Measurements from ENCODE around the gene VPS37D. TPM values are rescaled to one million over a fixed set of nuclear protein-coding genes. Genes with fewer than 3 reads are reported as not detected.

The VPS37D gene
- total RNA-seq (2013; cell fraction: nucleolus; rRNA removed): 0.33 TPM in 1 of 2 replicates, not detected in the other
- total RNA-seq (2014; rRNA removed) (0.11 and 0.27 TPM in 2 replicates), total RNA-seq (2014; rRNA removed; fragmentation: Illumina TruSeq; extraction: Trizol) (not detected in 2 replicates), total RNA-seq (2021) (0.21 and 0.27 TPM in 2 replicates), polyA plus RNA-seq (2011; rRNA removed) (0.14 and 0.45 TPM in 2 replicates), polyA plus RNA-seq (2014; fragmentation: Illumina TruSeq; extraction: Trizol) (not detected in 2 replicates), polyA plus RNA-seq (2014; fragmentation: Nextera tagmentation; extraction: Ambion mirVana) (not detected), polyA plus RNA-seq (2014; rRNA removed) (0.10 TPM in 1 of 2 replicates, not detected in the other), polyA plus RNA-seq (2016; fragmentation: Nextera tagmentation; extraction: Ambion mirVana) (not detected), polyA minus RNA-seq (2011; rRNA and poly(A)+ RNA removed) (0.21 TPM in 1 of 2 replicates, not detected in the other), Bru-seq, nascent RNA (percentile 35 among the genes with signal in this experiment), BruChase-seq, experiment 1, labeled RNA remaining after a 6-hour chase (percentile 28 among the genes with signal in this experiment), BruChase-seq, experiment 2, labeled RNA remaining after a 2-hour chase (percentile 37 among the genes with signal in this experiment)
- polyA plus RNA-seq (2011; ENCODE audit: low read depth): not detected
- 0.55 and 0.87 TPM in 2 replicates for polyA plus RNA-seq (2011; cell fraction: cytosol; rRNA removed)
- polyA plus RNA-seq (2011; cell fraction: nucleus; rRNA removed): 0.35 and 0.67 TPM in 2 replicates
- polyA plus RNA-seq (2012): 0.54 and 0.90 TPM in 2 replicates
- not detected in 2 replicates for polyA minus RNA-seq (2011; cell fraction: cytosol; rRNA and poly(A)+ RNA removed)
- not detected in 2 replicates for polyA minus RNA-seq (2011; cell fraction: nucleus; rRNA and poly(A)+ RNA removed)
- long read RNA-seq, experiment 1: 0 reads
- long read RNA-seq, experiment 2: 0 reads

GRCh38 chr7:73667344-73668102 is at the start of gene VPS37D:
VPS37D (plus strand) TSS chr7:73667831; CDS start chr7:73667959, 128 bp downstream.
- Histone ChIP-seq H4K20me1 (ENCODE audit: control insufficient read depth, insufficient read depth) (no peaks in the 10 kb centered on the region), H3K4me1 (ENCODE audit: control insufficient read depth, insufficient read depth, low read length) (no peaks in the 10 kb centered on the region), H2AFZ (ENCODE audit: control insufficient read depth, low read depth, low read length) (peak within 1 kb of the TSS; percentile 61), H3K4me2 (ENCODE audit: control insufficient read depth, insufficient read depth) (peak within 1 kb of the TSS; percentile 81), H3K4me3 (peak within 1 kb of the TSS; percentile 51; the same call in 1 of the 2 replicates), H3K27me3 (replicated peaks in 1 of 2; ENCODE audit: control insufficient read depth in 2 of 2, insufficient read depth in 2 of 2, low read length in 1 of 2) (peaks cover 0 to 6% of the 10 kb centered on the region in 2 experiments; a peak in 3 of 4 replicates), H3K9ac (ENCODE audit: control insufficient read depth, insufficient read depth, low read length) (no peak within 1 kb of the TSS; the same call in 1 of the 2 replicates), H3K9me3 (replicated peaks; ENCODE audit: control insufficient read depth, insufficient read depth, low read length) (no peaks in the 10 kb centered on the region; the same call in 2 of the 3 replicates), H3K79me2 (ENCODE audit: control insufficient read depth, insufficient read depth, low read length) (no peaks in the 10 kb centered on the region), H3K36me3 (ENCODE audit: control insufficient read depth in 2 of 2, insufficient read depth in 2 of 2, low read length in 1 of 2) (no peaks in the 10 kb centered on the region), H3K27ac (ENCODE audit: control insufficient read depth, insufficient read depth) (no peak within 1 kb of the TSS)
- CTCF ChIA-PET: interaction anchor here (1.1 to 1.9 kb wide), 2 partner anchors 41 to 60 kb away, joined by 3 to 12 read pairs; no protein-coding TSS in a partner anchor
- POLR2A ChIA-PET: no interaction called here
- intact Hi-C loops (cut with micrococcal nuclease; ENCODE audit: unreplicated experiment) (loop anchor here (5.0 kb wide), 3 partner anchors 40 to 60 kb away; no protein-coding TSS in a partner anchor), in situ Hi-C loops (cut with MboI) (no loop called here)
- 18% methylated on average over 22 of the region's 79 CpGs for WGBS (ENCODE audit: insufficient coverage, insufficient replicate concordance, low lambda C conversion rate, missing lambda C conversion rate)
- FAIRE-seq: peak; percentile 83
- SMC1A ChIA-PET (ENCODE audit: uncharacterized antibody, unreplicated experiment): no interaction called here
- ATAC-seq: peak; percentile 99
- peak; percentile 30 for DNase-seq (ENCODE audit: low read depth, low spot score)
- BruUV-seq (replicated peaks): no TSS peak
- RAD21 ChIA-PET (ENCODE audit: unreplicated experiment): interaction anchor here (1.7 kb wide), 1 partner anchor 60 kb away, joined by 6 read pairs; no protein-coding TSS in a partner anchor
- 0 out of 2 replicates have a peak, but pooled peaks have one; percentile 56 for TF ChIP-seq MEF2A (IDR thresholded peaks at IDR 0.05; ENCODE audit: insufficient read depth, low read depth, low read length)
- TF ChIP-seq PRDM15 (CRISPR knock-in tag; IDR thresholded peaks at IDR 0.05): no peak
- no peak for TF ChIP-seq CHD4 (IDR thresholded peaks at IDR 0.05)
- TF ChIP-seq REST (IDR thresholded peaks at IDR 0.05; ENCODE audit: low read depth, low read length): no peak
- TF ChIP-seq RELA (IDR thresholded peaks at IDR 0.05; ENCODE audit: borderline replicate concordance, partially characterized antibody): peak; percentile 19
- TF ChIP-seq RFX5 (IDR thresholded peaks at IDR 0.05; ENCODE audit: low read depth, low read length): no peak
- peak; percentile 47; the same call in 1 of the 2 replicates for TF ChIP-seq NR2F1 (conservative IDR thresholded peaks at IDR 0.05)
- TF ChIP-seq PKNOX1 (IDR thresholded peaks at IDR 0.05): no peak
- no peak for TF ChIP-seq HDAC2 (IDR thresholded peaks at IDR 0.05)
- TF ChIP-seq TCF7 (IDR thresholded peaks at IDR 0.05; ENCODE audit: borderline replicate concordance): no peak
- no peak for TF ChIP-seq HDAC6 (IDR thresholded peaks at IDR 0.05; ENCODE audit: unreplicated experiment)

Measured in GM12878 (cell line).